Motor neuron (in vitro differentiated cells): ENCODE measurements around the gene TMEM63B. TPM values are rescaled to one million over a fixed set of nuclear protein-coding genes. Genes with fewer than 3 reads are reported as not detected.

Experiments used
- ATAC-seq, 8 experiments: fragments of 200-7000 bp; cut with Tn5 transposase; replicated peaks in 6 of 8; 2 replicates each; pipeline ENCODE4 v1.8.0; 2021; ENCODE audit warnings: mild to moderate bottlenecking in 8 of 8, moderate library complexity in 8 of 8
- H3K27ac ChIP-seq, 2 donors: fragments of 250-450 bp; sonication (Bioruptor Pico); 2 replicates each; pipeline ENCODE4 v1.9.0; 2021; ENCODE audit warnings: antibody characterized with exemption in 2 of 2, mild to moderate bottlenecking in 2 of 2, moderate library complexity in 1 of 2
- H3K4me1 ChIP-seq, 2 donors: fragments of 250-450 bp; sonication (Bioruptor Pico); replicated peaks in 1 of 2; 2 replicates each; pipeline ENCODE4 v1.6.1; 2021; ENCODE audit warnings: antibody characterized with exemption in 2 of 2, mild to moderate bottlenecking in 2 of 2, moderate library complexity in 1 of 2
- H3K4me3 ChIP-seq, 5 donors: fragments of 250-450 bp; sonication (Bioruptor Pico); 2 replicates each; pipeline ENCODE4 v1.9.0; 2021; ENCODE audit warnings: antibody characterized with exemption in 5 of 5, mild to moderate bottlenecking in 5 of 5, moderate library complexity in 4 of 5
- WGBS, 10 experiments: fragments of 450-650 bp; shearing (Covaris generic); methylation state at CpG; one replicate each; pipeline ENCODE4 v1.0.0; 2022; 5-methylcytosine and 5-hydroxymethylcytosine counted together
- in situ Hi-C, 9 experiments: fragments of 400-800 bp; cut with MboI; loops; one replicate each; pipeline ENCODE4 v1.15.0; 2021; ENCODE audit warnings: low sequenced_read_pairs in 9 of 9, low pct_unique_long_range_greater_than_20kb in 2 of 9; ENCODE audit not compliant: unreplicated experiment in 9 of 9
- total RNA-seq, 8 experiments: library from RNA; unstranded; fragments of 300-600 nt; gene quantifications; 2 replicates each; pipeline versions ENCODE4 v1.2.3 to v1.2.4, GENCODE V29; 2022

Gene TMEM63B
- total RNA-seq, 8 experiments from 2014 or later = 29.1 to 51.4 (median 38.5) TPM

- WGBS, 10 experiments = 40 to 100% (median 63%) methylated on average over 1 of the region's 1 CpG; no CpG with 5 or more reads in 7 of the 10 experiments
- in situ Hi-C loops = loop anchor here in 6 of 9 experiments (25.0 kb wide), 2 partner anchors 337 to 437 kb away; partner anchors contain the start of gene VEGFA (in 2 of the 6)
- no peak overlapping the region for H3K27ac ChIP-seq
These were observed 28.2 kb upstream of the TMEM63B start for GRCh38 chr6:44099192-44099591.

GRCh38 chr6:44100088-44100550, 27.2 kb upstream of the TMEM63B start:
- ATAC-seq = peak; percentile 26 to 79 (median 52)
- Histone ChIP-seq H3K27ac (no peak overlapping the region), H3K4me3 (no peak overlapping the region), H3K4me1 (no peaks in the 10 kb centered on the region)
- in situ Hi-C loops = loop anchor here in 1 of 9 experiments (25.0 kb wide), 1 partner anchor 137 kb away; the partner anchor contains the start of gene HSP90AB1
- 0 to 100% methylated on average over 1 of the region's 1 CpG; no CpG with 5 or more reads in 8 of the 10 experiments for WGBS, 10 experiments

More at GRCh38 chr6:44099192-44099591, 28.2 kb upstream of the TMEM63B start:
- no peak for ATAC-seq
- H3K4me1 ChIP-seq = no peaks in the 10 kb centered on the region
- H3K4me3 ChIP-seq = no peak overlapping the region

GRCh38 chr6:44101832-44102231, 25.5 kb upstream of the TMEM63B start:
- WGBS, 10 experiments = 80 to 100% (median 93%) methylated on average over 1 to 3 of the region's 4 CpGs; no CpG with 5 or more reads in 2 of the 10 experiments
- in situ Hi-C loops = loop anchor here in 1 of 9 experiments (25.0 kb wide), 1 partner anchor 135 kb away; the partner anchor contains the start of gene HSP90AB1

GRCh38 chr6:44102527-44102926, 24.8 kb upstream of the TMEM63B start:
- ATAC-seq = peak in 2 of 8 experiments; percentile 9 to 16
- Histone ChIP-seq H3K4me1 (no peaks in the 10 kb centered on the region), H3K27ac (no peak overlapping the region), H3K4me3 (no peak overlapping the region)
- WGBS, 10 experiments = 93 to 100% (median 100%) methylated on average over 1 to 2 of the region's 2 CpGs; no CpG with 5 or more reads in 7 of the 10 experiments
- in situ Hi-C loops = loop anchor here in 1 of 9 experiments (25.0 kb wide), 1 partner anchor 135 kb away; the partner anchor contains the start of gene HSP90AB1

More at GRCh38 chr6:44101832-44102231, 25.5 kb upstream of the TMEM63B start:
- ATAC-seq = no peak
- H3K4me1 ChIP-seq = no peaks in the 10 kb centered on the region
- no peak overlapping the region for H3K27ac ChIP-seq
- no peak overlapping the region for H3K4me3 ChIP-seq

- in situ Hi-C loops = loop anchor here in 1 of 9 experiments (25.0 kb wide), 1 partner anchor 133 kb away; the partner anchor contains the start of gene HSP90AB1
- Histone ChIP-seq H3K27ac (no peak overlapping the region), H3K4me3 (no peak overlapping the region), H3K4me1 (no peaks in the 10 kb centered on the region)
- 85 to 100% (median 100%) methylated on average over 1 to 2 of the region's 3 CpGs; no CpG with 5 or more reads in 3 of the 10 experiments for WGBS, 10 experiments
- ATAC-seq = no peak
These were observed 22.8 kb upstream of the TMEM63B start for GRCh38 chr6:44104481-44105021.

- 17 to 100% (median 86%) methylated on average over 1 to 7 of the region's 7 CpGs; no CpG with 5 or more reads in 2 of the 10 experiments for whole genome bisulfite sequencing, 10 experiments
- in situ Hi-C loops = loop anchor here in 1 of 9 experiments (25.0 kb wide), 1 partner anchor 132 kb away; the partner anchor contains the start of gene HSP90AB1
These were observed 22.2 kb upstream of the TMEM63B start for GRCh38 chr6:44105146-44105545.

GRCh38 chr6:44105993-44106740, 21.2 kb upstream of the TMEM63B start:
- WGBS, 10 experiments = 80 to 100% (median 90%) methylated on average over 1 to 3 of the region's 3 CpGs; no CpG with 5 or more reads in 3 of the 10 experiments
- in situ Hi-C loops = loop anchor here in 1 of 9 experiments (25.0 kb wide), 1 partner anchor 131 kb away; the partner anchor contains the start of gene HSP90AB1
- Histone ChIP-seq H3K4me1 (no peaks in the 10 kb centered on the region), H3K27ac (no peak overlapping the region), H3K4me3 (no peak overlapping the region)
- peak in 1 of 8 experiments; percentile 44 for ATAC-seq

More at GRCh38 chr6:44105146-44105545, 22.2 kb upstream of the TMEM63B start:
- Histone ChIP-seq H3K4me1 (no peaks in the 10 kb centered on the region), H3K4me3 (no peak overlapping the region), H3K27ac (no peak overlapping the region)
- no peak for ATAC-seq

- in situ Hi-C loops = loop anchor here in 1 of 9 experiments (25.0 kb wide), 1 partner anchor 130 kb away; the partner anchor contains the start of gene HSP90AB1
- Histone ChIP-seq H3K4me1 (no peaks in the 10 kb centered on the region), H3K4me3 (no peak overlapping the region), H3K27ac (no peak overlapping the region)
- ATAC-seq = no peak
- WGBS, 10 experiments = 93 to 100% (median 100%) methylated on average over 1 to 5 of the region's 5 CpGs; no CpG with 5 or more reads in 4 of the 10 experiments
These were observed 20.3 kb upstream of the TMEM63B start for GRCh38 chr6:44107017-44107416.

- Histone ChIP-seq H3K4me1 (no peaks in the 10 kb centered on the region), H3K4me3 (no peak overlapping the region), H3K27ac (no peak overlapping the region)
- WGBS, 10 experiments = 17 to 100% (median 40%) methylated on average over 1 of the region's 1 CpG; no CpG with 5 or more reads in 7 of the 10 experiments
- ATAC-seq = no peak
- in situ Hi-C loops = loop anchor here in 1 of 9 experiments (25.0 kb wide), 1 partner anchor 129 kb away; the partner anchor contains the start of gene HSP90AB1
These were observed 18.9 kb upstream of the TMEM63B start for GRCh38 chr6:44108471-44108870.

GRCh38 chr6:44109212-44109611, 18.1 kb upstream of the TMEM63B start:
- Histone ChIP-seq H3K4me1 (no peaks in the 10 kb centered on the region), H3K27ac (no peak overlapping the region), H3K4me3 (no peak overlapping the region)
- in situ Hi-C loops = loop anchor here in 1 of 9 experiments (25.0 kb wide), 1 partner anchor 128 kb away; the partner anchor contains the start of gene HSP90AB1
- WGBS, 10 experiments = 60 to 100% (median 80%) methylated on average over 1 to 10 of the region's 10 CpGs; no CpG with 5 or more reads in 2 of the 10 experiments
- ATAC-seq = no peak

GRCh38 chr6:44110005-44110676, 17.2 kb upstream of the TMEM63B start:
- Histone ChIP-seq H3K4me3 (no peak overlapping the region), H3K4me1 (no peaks in the 10 kb centered on the region), H3K27ac (no peak overlapping the region)
- WGBS, 10 experiments = 79 to 100% (median 90%) methylated on average over 1 to 5 of the region's 6 CpGs; no CpG with 5 or more reads in 3 of the 10 experiments
- ATAC-seq = no peak
- in situ Hi-C loops = loop anchor here in 1 of 9 experiments (25.0 kb wide), 1 partner anchor 127 kb away; the partner anchor contains the start of gene HSP90AB1

GRCh38 chr6:44110966-44111365, 16.4 kb upstream of the TMEM63B start:
- H3K4me1 ChIP-seq = no peaks in the 10 kb centered on the region
- H3K27ac ChIP-seq = no peak overlapping the region
- ATAC-seq = no peak
- WGBS, 10 experiments = 83 to 100% (median 98%) methylated on average over 1 to 3 of the region's 3 CpGs
- in situ Hi-C loops = loop anchor here in 1 of 9 experiments (25.0 kb wide), 1 partner anchor 126 kb away; the partner anchor contains the start of gene HSP90AB1
- H3K4me3 ChIP-seq = no peak overlapping the region
